Stomach (tissue), 9 donors: ENCODE data around the gene IRF8. TPM values are rescaled to one million over a fixed set of nuclear protein-coding genes. Genes with fewer than 3 reads are reported as not detected.

ENCODE experiments used
- DNase-seq, 2 donors: peaks; one replicate each; pipeline versions ENCODE4 v3.0.0 to v3.0.0-alpha.2; 2013 to 2019
- H3K27ac ChIP-seq, 5 donors: fragments of 200-600 bp in 4 of 5; sonication (generic) in 4 of 5; one replicate each; pipeline ENCODE4 v1.5.1; 2013 to 2019; ENCODE audit warnings: mild to moderate bottlenecking in 1 of 5, moderate library complexity in 1 of 5
- H3K27me3 ChIP-seq, 3 donors: fragments of 200-600 bp; sonication (generic); one replicate each; pipeline ENCODE4 v1.5.1; 2017 to 2019; ENCODE audit warnings: mixed run types in 1 of 3
- H3K36me3 ChIP-seq, 4 donors: fragments of 200-600 bp; sonication (generic); 1 replicate in 3 of 4; 2 replicates in 1 of 4; pipeline ENCODE4 v1.5.1; 2016 to 2019
- H3K4me1 ChIP-seq, 4 donors: fragments of 200-600 bp; sonication (generic); one replicate each; pipeline ENCODE4 v1.5.1; 2016 to 2019
- H3K4me3 ChIP-seq, 4 donors: fragments of 200-600 bp; sonication (generic) in 3 of 4; one replicate each; pipeline ENCODE4 v1.5.1; 2016 to 2019; ENCODE audit warnings: mild to moderate bottlenecking in 1 of 4
- H3K9me3 ChIP-seq, 4 donors: fragments of 200-600 bp; sonication (generic); one replicate each; pipeline ENCODE4 v1.5.1; 2016 to 2019
- EP300 ChIP-seq: sonication (generic); formaldehyde crosslinking; IDR thresholded peaks from one replicate; pipeline ENCODE4 v1.6.1; 2017; ENCODE audit warnings: antibody characterized with exemption
- POLR2A ChIP-seq, 4 donors: fragments of 450-650 bp; IDR thresholded peaks; one replicate each; pipeline ENCODE4 v1.6.1; 2016; ENCODE audit warnings: antibody characterized with exemption in 4 of 4, control low read depth in 2 of 4, mild to moderate bottlenecking in 1 of 4, moderate library complexity in 1 of 4
- POLR2AphosphoS5 ChIP-seq, 3 donors: sonication (generic); formaldehyde crosslinking; IDR thresholded peaks; one replicate each; pipeline ENCODE4 v1.6.1; 2016; ENCODE audit warnings: antibody characterized with exemption in 3 of 3
- WGBS, 5 donors: extraction: QIAGEN DNeasy Blood & Tissue Kit in 3 of 5; methylation state at CpG; one replicate each; pipeline versions ENCODE4 v1.1.5 to v1.1.7; 2013 to 2018; 5-methylcytosine and 5-hydroxymethylcytosine counted together
- intact Hi-C: fragments of 100-400 bp; cut with DNase I; formaldehyde crosslinking; loops from one replicate; pipeline ENCODE4 v1.15.1; 2023; ENCODE audit warnings: low total_unique reads
- polyA plus RNA-seq, 3 donors: library from polyadenylated mRNA; stranded (reverse); fragments of 200-250 nt; gene quantifications; one replicate each; pipeline ENCODE4 v1.2.3, GENCODE V29; 2013
- total RNA-seq, 5 donors: library from RNA; depleted of rRNA; stranded (reverse); fragments of >200 nt; gene quantifications; one replicate each; pipeline versions ENCODE4 v1.1.0 to v1.2.3, GENCODE V29; 2014 to 2016
- TF ChIP-seq, protein P1 (sequence below), 7 experiments: fragments of 450-650 bp in 4 of 7; fragments of 200-600 bp in 3 of 7; sonication (generic) in 3 of 7; IDR thresholded peaks; one replicate each; pipeline ENCODE4 v1.5.1; 2016 to 2019; ENCODE audit warnings: antibody characterized with exemption in 7 of 7, control low read depth in 2 of 7, mild to moderate bottlenecking in 1 of 7
- donor health status: healthy with polysubstance abuse.
- donor health status: Bipolar disorder and iron deficiency.
- donor health status: healthy.

The IRF8 gene
- total and polyA plus RNA-seq, 8 donors: 5.2 to 49.8 (median 12.1) TPM

DNA sequence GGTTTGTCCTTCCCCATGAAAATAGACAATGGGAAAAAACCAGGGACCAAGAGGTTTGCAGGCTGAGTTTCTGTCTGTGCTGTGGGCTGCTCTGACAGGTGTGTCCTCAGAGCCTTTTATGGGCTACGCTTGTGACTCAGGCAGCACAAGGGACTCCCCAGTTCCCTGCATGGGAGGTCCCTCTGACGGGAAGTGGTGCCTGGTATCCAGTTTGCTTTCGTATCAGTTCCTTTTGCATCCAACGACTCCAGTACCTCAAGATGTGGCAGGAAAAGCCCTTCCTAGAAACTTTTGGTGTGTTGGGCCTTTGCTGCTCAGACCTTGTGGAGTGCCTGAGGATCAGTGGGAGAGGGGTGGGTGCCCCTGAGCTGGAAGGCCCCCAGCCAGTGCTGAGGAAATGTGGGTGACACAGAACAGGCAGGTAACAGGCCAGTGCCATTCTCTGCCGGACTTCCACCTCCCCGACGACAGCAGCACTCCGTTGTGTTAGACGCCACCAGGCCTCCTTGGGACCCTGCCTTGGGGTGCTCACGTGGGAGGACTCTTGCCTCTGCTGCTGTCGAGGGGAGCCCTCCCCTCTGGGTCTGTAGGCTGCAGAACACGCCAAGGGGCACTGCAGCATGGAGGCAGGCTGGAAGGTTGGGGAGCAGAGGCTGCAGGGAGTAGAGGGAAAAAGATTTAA, 38.4 kb upstream of the IRF8 start:
- Histone ChIP-seq H3K4me1 (no peaks in the 10 kb centered on the region), H3K27me3 (peaks cover 0 to 4% (median 0%) of the 10 kb centered on the region in 3 donors), H3K9me3 (no peaks in the 10 kb centered on the region), H3K27ac (no peak overlapping the region), H3K36me3 (no peaks in the 10 kb centered on the region), H3K4me3 (no peak overlapping the region)
- WGBS, 5 donors: 83 to 93% (median 87%) methylated on average over 12 of the region's 12 CpGs
- DNase-seq: no peak
- intact Hi-C loops: no loop called here
- TF ChIP-seq, protein P1, sequence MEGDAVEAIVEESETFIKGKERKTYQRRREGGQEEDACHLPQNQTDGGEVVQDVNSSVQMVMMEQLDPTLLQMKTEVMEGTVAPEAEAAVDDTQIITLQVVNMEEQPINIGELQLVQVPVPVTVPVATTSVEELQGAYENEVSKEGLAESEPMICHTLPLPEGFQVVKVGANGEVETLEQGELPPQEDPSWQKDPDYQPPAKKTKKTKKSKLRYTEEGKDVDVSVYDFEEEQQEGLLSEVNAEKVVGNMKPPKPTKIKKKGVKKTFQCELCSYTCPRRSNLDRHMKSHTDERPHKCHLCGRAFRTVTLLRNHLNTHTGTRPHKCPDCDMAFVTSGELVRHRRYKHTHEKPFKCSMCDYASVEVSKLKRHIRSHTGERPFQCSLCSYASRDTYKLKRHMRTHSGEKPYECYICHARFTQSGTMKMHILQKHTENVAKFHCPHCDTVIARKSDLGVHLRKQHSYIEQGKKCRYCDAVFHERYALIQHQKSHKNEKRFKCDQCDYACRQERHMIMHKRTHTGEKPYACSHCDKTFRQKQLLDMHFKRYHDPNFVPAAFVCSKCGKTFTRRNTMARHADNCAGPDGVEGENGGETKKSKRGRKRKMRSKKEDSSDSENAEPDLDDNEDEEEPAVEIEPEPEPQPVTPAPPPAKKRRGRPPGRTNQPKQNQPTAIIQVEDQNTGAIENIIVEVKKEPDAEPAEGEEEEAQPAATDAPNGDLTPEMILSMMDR (IDR thresholded peaks at IDR 0.05): no peak
- TF ChIP-seq POLR2A (IDR thresholded peaks at IDR 0.05) (no peak), EP300 (no peak), POLR2AphosphoS5 (IDR thresholded peaks at IDR 0.05) (no peak)

DNA sequence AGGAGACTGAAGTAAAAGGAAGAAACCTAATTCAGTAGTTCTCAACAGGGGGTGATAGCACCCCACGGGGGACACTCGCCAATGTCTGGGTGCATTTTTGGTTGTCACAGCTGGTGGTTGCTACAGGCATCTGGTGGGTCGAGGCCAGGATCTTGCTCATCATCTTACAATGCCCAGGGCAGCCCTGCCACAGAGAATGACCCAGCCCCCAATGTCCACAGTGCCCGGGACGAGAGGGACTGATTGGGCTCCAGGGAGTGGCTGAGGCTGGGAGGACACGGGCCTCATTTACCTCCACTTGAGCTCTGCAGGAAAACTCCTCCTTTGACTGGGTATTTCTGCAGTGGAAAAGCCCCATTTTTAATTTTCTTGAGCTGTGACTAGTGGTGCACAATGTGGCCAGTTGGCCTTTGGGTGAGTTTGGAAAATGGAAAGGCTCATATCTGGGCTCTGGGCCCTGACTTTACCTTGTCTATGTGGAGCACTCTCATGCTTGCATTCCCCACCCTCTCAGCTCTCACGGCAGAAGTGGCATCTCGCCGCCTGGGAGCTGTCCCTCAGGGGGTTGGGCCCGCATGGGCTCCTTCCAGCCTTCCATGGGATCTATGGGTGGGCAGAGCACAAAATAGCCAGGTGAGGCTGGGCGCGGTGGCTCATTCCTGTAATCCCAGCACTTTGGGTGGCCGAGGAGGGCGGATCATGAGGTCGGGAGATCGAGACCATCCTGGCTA, 37.7 kb upstream of the IRF8 start:
- Histone ChIP-seq H3K27me3 (peaks cover 0 to 4% (median 0%) of the 10 kb centered on the region in 3 donors), H3K4me1 (no peaks in the 10 kb centered on the region), H3K9me3 (no peaks in the 10 kb centered on the region), H3K27ac (no peak overlapping the region), H3K36me3 (no peaks in the 10 kb centered on the region), H3K4me3 (no peak overlapping the region)
- no peak for DNase-seq
- intact Hi-C loops: no loop called here
- WGBS, 5 donors: 73 to 77% (median 76%) methylated on average over 15 to 16 of the region's 16 CpGs
- no peak for TF ChIP-seq EP300
- TF ChIP-seq, protein P1 (IDR thresholded peaks at IDR 0.05): no peak
- no peak for TF ChIP-seq POLR2AphosphoS5 (IDR thresholded peaks at IDR 0.05)
- TF ChIP-seq POLR2A (IDR thresholded peaks at IDR 0.05): no peak

DNA sequence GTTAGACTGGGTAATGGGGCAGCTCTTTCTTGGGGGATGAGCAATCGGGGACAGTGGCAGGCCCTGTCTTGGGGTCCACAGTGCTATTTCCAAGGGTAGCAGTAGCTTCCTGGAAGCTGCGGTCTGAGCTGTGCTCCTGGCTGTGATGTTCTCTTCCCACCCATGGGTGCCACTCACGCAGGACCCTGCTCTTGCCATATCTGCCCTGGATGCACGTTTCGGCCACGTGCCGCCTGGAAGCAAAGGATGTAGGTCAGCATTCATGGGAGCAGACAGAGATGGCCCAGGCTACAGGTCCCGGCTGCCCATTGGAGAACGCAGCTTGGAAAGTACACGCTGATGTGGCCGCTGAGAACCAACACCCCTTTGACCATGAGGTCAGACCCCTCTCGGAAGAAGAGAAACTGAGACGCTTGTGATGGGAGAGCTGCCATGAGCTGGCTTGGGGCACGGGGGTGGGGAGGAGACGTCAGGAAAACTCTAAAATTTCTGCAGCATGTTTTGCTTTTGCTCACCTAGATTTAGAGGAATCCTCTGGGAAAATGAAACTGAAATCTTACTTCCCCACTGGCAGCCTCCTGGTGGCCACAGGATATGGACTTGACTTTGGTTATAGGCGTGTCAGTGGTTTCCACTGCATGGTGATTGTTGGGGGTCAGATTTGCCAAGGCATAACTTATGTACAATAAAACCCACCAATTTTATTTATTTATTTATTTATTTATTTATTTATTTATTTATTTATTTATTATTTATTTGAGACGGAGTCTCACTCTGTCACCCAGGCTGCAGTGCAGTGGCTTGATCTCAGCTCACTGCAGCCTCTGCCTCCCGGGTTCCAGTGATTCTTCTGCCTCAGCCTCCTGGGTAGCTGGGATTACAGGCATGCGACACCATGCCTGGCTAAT, 36.2 kb upstream of the IRF8 start:
- no peaks in the 10 kb centered on the region for H3K36me3 ChIP-seq
- H3K9me3 ChIP-seq: no peaks in the 10 kb centered on the region
- intact Hi-C loops: no loop called here
- no peak for TF ChIP-seq EP300
- no peak for TF ChIP-seq POLR2A (IDR thresholded peaks at IDR 0.05)
- no peak for TF ChIP-seq POLR2AphosphoS5 (IDR thresholded peaks at IDR 0.05)
- H3K4me1 ChIP-seq: no peaks in the 10 kb centered on the region
- H3K4me3 ChIP-seq: no peak overlapping the region
- H3K27ac ChIP-seq: no peak overlapping the region
- no peak for DNase-seq
- whole genome bisulfite sequencing, 5 donors: 91 to 95% (median 93%) methylated on average over 19 of the region's 19 CpGs
- no peaks in the 10 kb centered on the region for H3K27me3 ChIP-seq

DNA sequence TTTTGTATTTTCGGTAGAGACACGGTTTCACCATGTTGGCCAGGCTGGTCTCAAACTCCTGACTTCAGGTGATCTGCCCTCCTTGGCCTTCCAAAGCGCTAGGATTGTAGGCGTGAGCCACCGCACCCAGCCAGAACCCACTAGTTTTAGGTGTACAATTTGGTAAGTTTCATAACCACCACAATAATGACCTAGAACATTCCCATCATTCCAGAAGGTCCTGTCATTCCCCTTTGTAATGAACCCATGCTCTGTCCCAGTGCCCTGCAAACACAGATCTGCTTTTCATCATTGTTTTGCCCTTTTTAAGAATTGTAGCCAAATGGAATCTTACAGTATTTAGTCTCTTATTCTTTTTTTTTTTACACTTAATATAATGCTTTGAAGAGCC, 35.6 kb upstream of the IRF8 start:
- DNase-seq: no peak
- H3K27ac ChIP-seq: no peak overlapping the region
- intact Hi-C loops: no loop called here
- no peaks in the 10 kb centered on the region for H3K27me3 ChIP-seq
- H3K36me3 ChIP-seq: no peaks in the 10 kb centered on the region
- TF ChIP-seq, protein P1 (IDR thresholded peaks at IDR 0.05): no peak
- no peak for TF ChIP-seq POLR2A (IDR thresholded peaks at IDR 0.05)
- TF ChIP-seq POLR2AphosphoS5 (IDR thresholded peaks at IDR 0.05): no peak
- no peak for TF ChIP-seq EP300
- H3K4me3 ChIP-seq: no peak overlapping the region
- 94 to 98% (median 96%) methylated on average over 5 of the region's 5 CpGs for WGBS, 5 donors
- no peaks in the 10 kb centered on the region for H3K4me1 ChIP-seq
- H3K9me3 ChIP-seq: no peaks in the 10 kb centered on the region
